Measurements from ENCODE around the gene KRT78.

- TF ChIP-seq CTCF (CRISPR knock-in tag; IDR thresholded peaks at IDR 0.05): no peak
- no peak for TF ChIP-seq ZNF589 (CRISPR knock-in tag; conservative IDR thresholded peaks at IDR 0.05)
- no peak for TF ChIP-seq ZBTB40 (IDR thresholded peaks at IDR 0.05)
- TF ChIP-seq ZBTB40 (CRISPR knock-in tag; IDR thresholded peaks at IDR 0.05): no peak
- TF ChIP-seq DDIT3 (CRISPR knock-in tag; IDR thresholded peaks at IDR 0.05): no peak
- TF ChIP-seq ATF3 (CRISPR knock-in tag; IDR thresholded peaks at IDR 0.05): no peak
- TF ChIP-seq EZH2 (conservative IDR thresholded peaks at IDR 0.05; ENCODE audit: low read depth, low read length): no peak
- no peak for TF ChIP-seq ZNF772 (CRISPR knock-in tag; IDR thresholded peaks at IDR 0.05)
- no peak for TF ChIP-seq ZNF678 (CRISPR knock-in tag; IDR thresholded peaks at IDR 0.05)
- no peak for TF ChIP-seq SNAPC5 (CRISPR knock-in tag; IDR thresholded peaks at IDR 0.05; ENCODE audit: borderline replicate concordance)
- TF ChIP-seq TCF7 (IDR thresholded peaks at IDR 0.05; ENCODE audit: low read depth): no peak
These were observed 43.1 kb downstream of the KRT78 start for GRCh38 chr12:52805739-52806138.
